T-helper 1 cell (primary cell): ENCODE measurements around the gene CAST.
A peak's percentile ranks its signal among the peaks of the same experiment; 100 is the strongest.
"Not testable (repeated sequence)": the region's sequence is repeated elsewhere in the genome, so short reads cannot be mapped to it uniquely, and the experiment has no call there.

Source experiments
- DNase-seq, 5 donors: peaks; one replicate each; pipeline ENCODE4 v3.0.0-alpha.2; 2012 to 2020

CAST gene

GRCh38 chr5:96788112-96788749, 126.1 kb downstream of the CAST start:
- DNase-seq = no peak

- no peak for DNase-seq
These were observed 127.7 kb downstream of the CAST start for GRCh38 chr5:96789794-96790330.

- DNase-seq = no peak
These were observed 128.9 kb downstream of the CAST start for GRCh38 chr5:96790961-96791504.

- DNase-seq = peak in 1 of 5 donors; percentile 34
These were observed 132.6 kb downstream of the CAST start for GRCh38 chr5:96794757-96795156.

GRCh38 chr5:96795626-96796025, 133.4 kb downstream of the CAST start:
- no peak for DNase-seq

- DNase-seq = no peak
These were observed 134.3 kb downstream of the CAST start for GRCh38 chr5:96796434-96796833.

- not testable (repeated sequence) for DNase-seq
These were observed 139.5 kb downstream of the CAST start for GRCh38 chr5:96801718-96802117.

GRCh38 chr5:96807075-96807654, 145.0 kb downstream of the CAST start:
- peak in 2 of 5 donors; percentile 32 to 52 for DNase-seq

GRCh38 chr5:96808541-96808828, 146.3 kb downstream of the CAST start:
- DNase-seq = no peak

GRCh38 chr5:96808868-96809558, 146.8 kb downstream of the CAST start:
- DNase-seq = no peak

GRCh38 chr5:96809921-96810320, 147.7 kb downstream of the CAST start:
- no peak for DNase-seq

GRCh38 chr5:96812851-96813250, 150.7 kb downstream of the CAST start:
- DNase-seq = no peak

- no peak for DNase-seq
These were observed 151.9 kb downstream of the CAST start for GRCh38 chr5:96814041-96814440.

- DNase-seq = peak; percentile 27 to 79 (median 63)
These were observed 154.3 kb downstream of the CAST start for GRCh38 chr5:96816411-96816939.

- peak in 1 of 5 donors; percentile 32 for DNase-seq
These were observed 154.8 kb downstream of the CAST start for GRCh38 chr5:96816991-96817390.

- no peak for DNase-seq
These were observed 155.3 kb downstream of the CAST start for GRCh38 chr5:96817506-96817905.

GRCh38 chr5:96818125-96818788, 156.1 kb downstream of the CAST start:
- no peak for DNase-seq

- DNase-seq = no peak
These were observed 157.6 kb downstream of the CAST start for GRCh38 chr5:96819806-96820205.

GRCh38 chr5:96821260-96821916, 159.2 kb downstream of the CAST start:
- DNase-seq = no peak

- peak in 1 of 5 donors; percentile 16 for DNase-seq
These were observed 160.7 kb downstream of the CAST start for GRCh38 chr5:96822686-96823459.

GRCh38 chr5:96823900-96824380, 161.8 kb downstream of the CAST start:
- peak in 1 of 5 donors; percentile 20 for DNase-seq
